Cardiac muscle cell (in vitro differentiated cells and primary cell): ENCODE data around the gene CPB1. TPM values are rescaled to one million over a fixed set of nuclear protein-coding genes. Genes with fewer than 3 reads are reported as not detected.
A peak's percentile ranks its signal among the peaks of the same experiment; 100 is the strongest.

Experiments used
- DNase-seq, 2 donors: peaks; one replicate each; pipeline versions ENCODE4 v3.0.0 to v3.0.0-alpha.2; 2010 to 2017; ENCODE audit warnings: low read depth in 1 of 2, low spot score in 1 of 2
- H3K27ac ChIP-seq: fragments of 200-600 bp; sonication (generic); 2 replicates; pipeline ENCODE4 v1.5.1; 2016
- H3K27me3 ChIP-seq: fragments of 200-600 bp; sonication (generic); 2 replicates; pipeline ENCODE4 v1.6.0; 2016; ENCODE audit warnings: control low read depth
- H3K36me3 ChIP-seq: fragments of 200-600 bp; sonication (generic); 2 replicates; pipeline ENCODE4 v1.5.1; 2016; ENCODE audit warnings: control low read depth
- H3K4me1 ChIP-seq: fragments of 200-600 bp; sonication (generic); 2 replicates; pipeline ENCODE4 v1.8.1; 2017; ENCODE audit warnings: low read depth, mild to moderate bottlenecking, mixed run types
- H3K4me3 ChIP-seq: fragments of 200-600 bp; sonication (generic); 2 replicates; pipeline ENCODE4 v1.5.1; 2016; ENCODE audit warnings: mild to moderate bottlenecking
- H3K9me3 ChIP-seq: fragments of 200-600 bp; sonication (generic); 2 replicates; pipeline ENCODE4 v1.5.1; 2017; ENCODE audit warnings: low read depth, mild to moderate bottlenecking, control low read depth
- CTCF ChIP-seq: IDR thresholded peaks from 2 replicates; pipeline ENCODE4 v1.5.1; 2012; ENCODE audit warnings: low read depth, mild to moderate bottlenecking, low read length
- polyA plus RNA-seq: library from polyadenylated mRNA; unstranded; fragments of >200 nt; fragmentation: Nextera tagmentation; extraction: Ambion mirVana; gene quantifications from 2 replicates; pipeline ENCODE4 v1.2.1, GENCODE V29; 2016
- total RNA-seq: library from RNA; depleted of rRNA; stranded (reverse); fragments of >200 nt; gene quantifications from 2 replicates; pipeline ENCODE4 v1.2.3, GENCODE V29; 2016

CPB1 gene
- total and polyA plus RNA-seq, 2 experiments from 2014 or later: not detected

DNA sequence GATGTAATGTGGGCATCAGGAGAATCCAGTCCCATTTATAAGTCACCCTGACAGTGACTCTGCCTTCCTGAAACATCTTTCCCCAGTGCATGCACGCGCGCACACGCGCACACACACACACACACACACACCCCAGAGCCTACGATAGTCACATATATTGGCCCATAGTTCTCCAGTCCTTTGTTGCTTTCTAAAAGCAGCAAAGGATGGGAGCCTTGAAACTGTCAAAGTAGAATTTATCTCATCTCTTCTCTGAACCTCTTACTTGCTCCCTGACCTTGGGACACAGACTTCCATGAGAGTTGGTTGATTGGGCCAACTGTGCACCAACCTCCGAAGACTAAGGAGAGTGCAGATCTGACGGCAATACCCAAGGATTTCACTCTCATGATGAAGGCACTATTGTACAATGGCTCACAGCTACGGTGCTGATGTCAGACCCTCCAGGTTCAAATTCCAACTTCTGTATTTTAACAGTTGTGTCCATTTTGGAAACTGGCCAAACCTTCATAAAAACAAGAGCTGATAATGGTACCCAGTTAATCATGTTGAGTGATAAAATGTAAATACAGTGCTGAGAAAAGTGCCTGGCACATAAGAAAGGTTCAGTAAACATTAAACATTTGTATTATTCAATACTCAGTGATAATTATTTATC, 45.8 kb downstream of the CPB1 start:
- Histone ChIP-seq H3K9me3 (no peaks in the 10 kb centered on the region), H3K4me1 (peaks cover 8% of the 10 kb centered on the region), H3K4me3 (no peak overlapping the region), H3K27me3 (peaks cover 65% of the 10 kb centered on the region), H3K27ac (no peak overlapping the region), H3K36me3 (no peaks in the 10 kb centered on the region)
- DNase-seq: no peak
- TF ChIP-seq CTCF: no peak

- Histone ChIP-seq H3K4me3 (no peak overlapping the region), H3K36me3 (no peaks in the 10 kb centered on the region), H3K4me1 (peaks cover 9% of the 10 kb centered on the region), H3K27ac (no peak overlapping the region), H3K27me3 (peaks cover 64% of the 10 kb centered on the region), H3K9me3 (no peaks in the 10 kb centered on the region)
- no peak for DNase-seq
- TF ChIP-seq CTCF: no peak
These were observed 46.4 kb downstream of the CPB1 start for GRCh38 chr3:148873977-148874376.

DNA sequence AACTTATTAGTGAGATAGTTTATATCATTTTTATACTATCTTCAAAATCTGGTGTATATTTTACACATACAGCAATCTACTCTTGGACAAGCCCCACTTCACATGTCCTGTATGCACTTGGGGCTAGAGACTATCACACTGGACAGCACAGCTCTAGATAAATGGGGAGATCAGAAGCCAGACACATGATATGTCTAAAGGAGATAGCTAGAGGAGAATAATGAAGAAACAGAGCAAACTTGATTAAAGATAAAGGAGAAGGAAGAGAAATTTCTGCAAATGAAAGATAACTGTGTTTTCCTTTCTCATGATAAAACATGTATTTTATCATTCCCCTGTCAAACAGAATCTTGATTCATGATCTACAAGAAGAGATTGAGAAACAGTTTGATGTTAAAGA, 50.5 kb downstream of the CPB1 start:
- TF ChIP-seq CTCF: no peak

GRCh38 chr3:148879256-148879655, 51.6 kb downstream of the CPB1 start:
- TF ChIP-seq CTCF: no peak
- Histone ChIP-seq H3K27ac (no peak overlapping the region), H3K9me3 (no peaks in the 10 kb centered on the region), H3K4me3 (no peak overlapping the region), H3K27me3 (peaks cover 62% of the 10 kb centered on the region), H3K36me3 (no peaks in the 10 kb centered on the region), H3K4me1 (peaks cover 9% of the 10 kb centered on the region)
- DNase-seq: no peak

More for the DNA sequence above, 50.5 kb downstream of the CPB1 start:
- H3K27me3 ChIP-seq: peaks cover 62% of the 10 kb centered on the region
- no peak overlapping the region for H3K27ac ChIP-seq
- H3K4me3 ChIP-seq: no peak overlapping the region
- no peaks in the 10 kb centered on the region for H3K36me3 ChIP-seq
- no peaks in the 10 kb centered on the region for H3K9me3 ChIP-seq
- DNase-seq: no peak
- H3K4me1 ChIP-seq: peaks cover 9% of the 10 kb centered on the region

- peaks cover 6% of the 10 kb centered on the region for H3K4me1 ChIP-seq
- DNase-seq: peak in 1 of 2 donors; percentile 33
- peaks cover 55% of the 10 kb centered on the region for H3K27me3 ChIP-seq
- no peak overlapping the region for H3K27ac ChIP-seq
- H3K36me3 ChIP-seq: no peaks in the 10 kb centered on the region
- no peak for TF ChIP-seq CTCF
- no peak overlapping the region for H3K4me3 ChIP-seq
- H3K9me3 ChIP-seq: no peaks in the 10 kb centered on the region
These were observed 53.1 kb downstream of the CPB1 start for GRCh38 chr3:148880681-148881080.
